Hepatocyte (in vitro differentiated cells): Measurements from ENCODE around the gene CYP4X1.
"Not testable (repeated sequence)": the region's sequence is repeated elsewhere in the genome, so short reads cannot be mapped to it uniquely, and the experiment has no call there.

Source experiments
- EZH2 ChIP-seq: fragments of 200-600 bp; sonication (generic); IDR thresholded peaks from 2 replicates; pipeline ENCODE4 v1.6.1; 2016; ENCODE audit warnings: antibody characterized with exemption, mild to moderate bottlenecking, borderline replicate concordance
- TF ChIP-seq, protein P1 (sequence below): fragments of 200-600 bp; sonication (generic); IDR thresholded peaks from 2 replicates; pipeline ENCODE4 v1.5.1; 2016; ENCODE audit warnings: antibody characterized with exemption, mild to moderate bottlenecking; ENCODE audit not compliant: poor library complexity

DNA sequence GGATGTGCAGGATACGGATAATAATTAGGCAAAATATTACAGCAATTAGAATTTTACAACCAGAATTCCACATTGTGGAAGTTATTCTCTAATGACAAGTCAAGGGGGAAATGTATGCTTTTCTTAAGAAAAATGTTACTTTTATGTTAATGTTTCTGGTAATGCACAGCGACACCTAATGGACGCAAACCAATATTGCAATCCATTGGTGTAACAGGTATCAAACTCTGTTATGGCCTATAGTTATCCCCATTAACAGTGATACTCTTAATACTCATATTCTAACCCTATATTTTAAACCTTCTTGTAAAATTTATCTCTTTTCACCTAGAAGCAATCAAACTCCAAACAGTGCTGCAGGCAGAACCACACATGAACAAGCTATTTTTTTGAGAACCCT lies 65.9 kb downstream of the CYP4X1 start:
- TF ChIP-seq EZH2: not testable (repeated sequence)
- TF ChIP-seq, protein P1, sequence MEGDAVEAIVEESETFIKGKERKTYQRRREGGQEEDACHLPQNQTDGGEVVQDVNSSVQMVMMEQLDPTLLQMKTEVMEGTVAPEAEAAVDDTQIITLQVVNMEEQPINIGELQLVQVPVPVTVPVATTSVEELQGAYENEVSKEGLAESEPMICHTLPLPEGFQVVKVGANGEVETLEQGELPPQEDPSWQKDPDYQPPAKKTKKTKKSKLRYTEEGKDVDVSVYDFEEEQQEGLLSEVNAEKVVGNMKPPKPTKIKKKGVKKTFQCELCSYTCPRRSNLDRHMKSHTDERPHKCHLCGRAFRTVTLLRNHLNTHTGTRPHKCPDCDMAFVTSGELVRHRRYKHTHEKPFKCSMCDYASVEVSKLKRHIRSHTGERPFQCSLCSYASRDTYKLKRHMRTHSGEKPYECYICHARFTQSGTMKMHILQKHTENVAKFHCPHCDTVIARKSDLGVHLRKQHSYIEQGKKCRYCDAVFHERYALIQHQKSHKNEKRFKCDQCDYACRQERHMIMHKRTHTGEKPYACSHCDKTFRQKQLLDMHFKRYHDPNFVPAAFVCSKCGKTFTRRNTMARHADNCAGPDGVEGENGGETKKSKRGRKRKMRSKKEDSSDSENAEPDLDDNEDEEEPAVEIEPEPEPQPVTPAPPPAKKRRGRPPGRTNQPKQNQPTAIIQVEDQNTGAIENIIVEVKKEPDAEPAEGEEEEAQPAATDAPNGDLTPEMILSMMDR: peak; percentile 60
